HepG2 (cell line): ENCODE data around the gene C17orf75. TPM values are rescaled to one million over a fixed set of nuclear protein-coding genes. Genes with fewer than 3 reads are reported as not detected.

Experiments
- ATF7 ChIP-seq, 2 experiments: fragments of 450-650 bp in 1 of 2; sonication (generic) in 1 of 2; formaldehyde crosslinking in 1 of 2; IDR thresholded peaks; 2 replicates each; pipeline versions ENCODE4 v1.4.0 to v1.6.1; 2016 to 2020; ENCODE audit warnings: antibody characterized with exemption in 1 of 2, mild to moderate bottlenecking in 1 of 2, missing genetic modification reagents in 1 of 2
- DMAP1 ChIP-seq: IDR thresholded peaks from 2 replicates; pipeline ENCODE4 v1.6.1; 2016
- FOXP1 ChIP-seq, 2 experiments: fragments of 450-650 bp in 1 of 2; IDR thresholded peaks; 2 replicates each; pipeline ENCODE4 v1.6.1; 2017 to 2018; ENCODE audit warnings: antibody characterized with exemption in 1 of 2
- KAT8 ChIP-seq: IDR thresholded peaks from 2 replicates; pipeline ENCODE4 v1.6.1; 2016; ENCODE audit warnings: missing genetic modification reagents, missing compliant biosample characterization
- MAFF ChIP-seq: IDR thresholded peaks from 2 replicates; pipeline ENCODE4 v1.6.1; 2011; ENCODE audit warnings: low read depth, low read length, improper control_type of control experiment
- MEF2D ChIP-seq: sonication (generic); formaldehyde crosslinking; IDR thresholded peaks from 2 replicates; pipeline ENCODE4 v1.5.1; 2020; ENCODE audit warnings: mild to moderate bottlenecking, missing genetic modification reagents
- NFKBIZ ChIP-seq: IDR thresholded peaks from 2 replicates; pipeline ENCODE4 v1.6.1; 2018; ENCODE audit warnings: missing genetic modification reagents, missing compliant biosample characterization
- REPIN1 ChIP-seq: sonication (generic); formaldehyde crosslinking; IDR thresholded peaks from 2 replicates; pipeline ENCODE4 v1.8.0; 2022; ENCODE audit warnings: missing genetic modification reagents, low read depth, mild to moderate bottlenecking, borderline replicate concordance
- RFXAP ChIP-seq: sonication (generic); formaldehyde crosslinking; IDR thresholded peaks from 2 replicates; pipeline ENCODE4 v1.4.0; 2020; ENCODE audit warnings: missing genetic modification reagents, borderline replicate concordance
- SALL1 ChIP-seq: sonication (generic); formaldehyde crosslinking; IDR thresholded peaks from 2 replicates; pipeline ENCODE4 v1.8.0; 2022; ENCODE audit warnings: mild to moderate bottlenecking, missing genetic modification reagents
- SKIL ChIP-seq: sonication (generic); formaldehyde crosslinking; IDR thresholded peaks from 2 replicates; pipeline ENCODE4 v1.8.0; 2022; ENCODE audit warnings: missing genetic modification reagents, mild to moderate bottlenecking, moderate library complexity, borderline replicate concordance
- SRF ChIP-seq: IDR thresholded peaks from 2 replicates; pipeline ENCODE4 v1.6.1; 2011; ENCODE audit warnings: mild to moderate bottlenecking, low read depth, low read length, moderate library complexity
- ZMAT3 ChIP-seq: sonication (generic); formaldehyde crosslinking; conservative IDR thresholded peaks from 2 replicates; pipeline ENCODE4 v1.7.0; 2021; ENCODE audit warnings: missing genetic modification reagents
- ZNF558 ChIP-seq: sonication (generic); formaldehyde crosslinking; IDR thresholded peaks from 2 replicates; pipeline ENCODE4 v1.9.0; 2022; ENCODE audit warnings: mild to moderate bottlenecking, missing genetic modification reagents, borderline replicate concordance
- ZNF841 ChIP-seq: sonication (generic); formaldehyde crosslinking; IDR thresholded peaks from 2 replicates; pipeline ENCODE4 v1.8.1; 2023; ENCODE audit warnings: missing genetic modification reagents, borderline replicate concordance
- polyA plus RNA-seq, 8 experiments: library from polyadenylated mRNA; depleted of rRNA in 3 of 8; stranded (reverse) in 7 of 8; unstranded in 1 of 8; fragments of >200 nt; fragmentation: Illumina TruSeq in 4 of 8; extraction: Trizol in 4 of 8; gene quantifications; 2 replicates each; pipeline versions ENCODE4 v1.2.1 to v1.2.3, GENCODE V29; 2011 to 2016; ENCODE audit warnings: low read depth in 4 of 8, missing spikeins in 1 of 8, mixed read lengths in 1 of 8; ENCODE audit not compliant: insufficient read depth in 1 of 8
- total RNA-seq, 5 experiments: library from RNA; depleted of rRNA; stranded (reverse); fragments of >200 nt; fragmentation: Illumina TruSeq; extraction: Trizol; gene quantifications; 2 replicates each; pipeline ENCODE4 v1.2.3, GENCODE V29; 2016; ENCODE audit warnings: low read depth in 1 of 5

The C17orf75 gene
- total and polyA plus RNA-seq, 2 of the 13 experiments (the other 11 are each of a cell fraction or from before 2014, with no cell fraction given): 16.2 to 33.0 TPM

DNA sequence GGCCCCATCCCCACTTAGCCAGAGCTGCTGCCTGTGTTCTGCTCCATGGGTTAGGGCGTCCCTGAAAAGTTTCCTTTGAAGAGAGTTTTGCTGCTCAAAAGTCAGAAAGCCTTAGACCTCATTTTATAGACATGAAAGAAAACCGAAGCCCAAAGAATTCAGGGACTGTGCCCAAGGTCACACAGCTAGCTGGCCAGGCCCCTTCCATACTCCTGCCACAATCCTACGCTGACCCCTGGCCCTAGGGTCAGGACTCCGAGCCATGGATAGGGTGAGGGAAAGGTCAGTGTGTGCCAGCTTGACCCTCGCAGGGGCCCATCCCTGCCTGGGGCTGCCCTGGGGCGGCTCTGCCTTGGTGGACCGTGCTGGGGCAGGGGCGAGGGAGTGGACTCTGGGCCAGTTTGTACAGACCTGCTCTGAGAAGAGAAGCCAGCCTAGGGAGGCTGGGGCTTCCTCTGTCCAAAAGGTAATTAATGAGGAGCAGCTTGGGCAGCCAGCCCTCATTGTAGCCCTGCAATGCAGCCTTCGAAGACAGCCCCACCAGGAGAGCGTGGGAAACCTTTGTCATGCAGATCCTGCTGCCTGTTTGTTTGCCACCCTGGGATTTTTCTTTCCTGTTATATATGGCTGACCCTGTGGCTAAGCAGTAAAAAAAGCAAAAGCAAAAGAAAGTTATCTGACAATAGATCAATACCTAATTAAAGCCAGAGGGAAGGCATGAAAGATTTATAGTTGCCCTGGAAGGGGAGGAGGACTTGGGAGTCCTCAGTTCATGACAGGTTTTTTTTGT lies 38.9 kb downstream of the C17orf75 start (continued):
- TF ChIP-seq DMAP1 (CRISPR knock-in tag) (no peak), NFKBIZ (CRISPR knock-in tag) (no peak), SALL1 (CRISPR knock-in tag) (peak; percentile 91), ZNF841 (no peak), FOXP1 (IDR thresholded peaks at IDR 0.05) (no peak), FOXP1 (CRISPR knock-in tag; IDR thresholded peaks at IDR 0.05) (peak; percentile 40; the same call in 1 of the 2 replicates), RFXAP (CRISPR knock-in tag) (peak; percentile 78; the same call in 1 of the 2 replicates), SKIL (CRISPR knock-in tag) (peak; percentile 84; the same call in 1 of the 2 replicates), KAT8 (CRISPR knock-in tag) (no peak; the same call in 1 of the 2 replicates), ZMAT3 (CRISPR knock-in tag) (no peak), ZNF558 (no peak), SRF (no peak), MAFF (no peak), ATF7 (IDR thresholded peaks at IDR 0.05) (no peak), ATF7 (CRISPR knock-in tag; IDR thresholded peaks at IDR 0.05) (no peak), MEF2D (peak; percentile 67; the same call in 1 of the 2 replicates), REPIN1 (peak; percentile 61; the same call in 1 of the 2 replicates)
